HepG2 (cell line): ENCODE data around the gene CEBPA. TPM values are rescaled to one million over a fixed set of nuclear protein-coding genes. Genes with fewer than 3 reads are reported as not detected.

Source experiments
- BRD4 ChIP-seq: sonication (generic); formaldehyde crosslinking; IDR thresholded peaks from 2 replicates; pipeline ENCODE4 v1.4.0; 2020; ENCODE audit warnings: missing genetic modification reagents
- CAMTA2 ChIP-seq: sonication (generic); formaldehyde crosslinking; IDR thresholded peaks from 2 replicates; pipeline ENCODE4 v1.4.0; 2020; ENCODE audit warnings: mild to moderate bottlenecking, missing genetic modification reagents, borderline replicate concordance
- HHEX ChIP-seq: IDR thresholded peaks from 2 replicates; pipeline ENCODE4 v1.6.1; 2016; ENCODE audit warnings: control low read depth
- HNF1A ChIP-seq, 2 experiments: sonication (generic) in 1 of 2; formaldehyde crosslinking in 1 of 2; IDR thresholded peaks; 2 replicates each; pipeline versions ENCODE4 v1.4.0 to v1.6.1; 2016 to 2020; ENCODE audit warnings: borderline replicate concordance in 1 of 2, low read depth in 1 of 2, mild to moderate bottlenecking in 1 of 2, missing genetic modification reagents in 1 of 2
- MAFK ChIP-seq, 2 experiments: IDR thresholded peaks in 1 of 2; conservative IDR thresholded peaks in 1 of 2; 2 replicates each; pipeline ENCODE4 v1.6.1; 2011; ENCODE audit warnings: improper control_type of control experiment in 2 of 2, low read length in 2 of 2
- MNT ChIP-seq: fragments of 450-650 bp; IDR thresholded peaks from 2 replicates; pipeline ENCODE4 v1.6.1; 2016
- SMARCE1 ChIP-seq: fragments of 450-650 bp; IDR thresholded peaks from 2 replicates; pipeline ENCODE4 v1.6.1; 2017; ENCODE audit warnings: borderline replicate concordance
- SP5 ChIP-seq: IDR thresholded peaks from 2 replicates; pipeline ENCODE4 v1.6.1; 2016; ENCODE audit warnings: low read depth, borderline replicate concordance
- ZNF142 ChIP-seq: sonication (generic); formaldehyde crosslinking; IDR thresholded peaks from 2 replicates; pipeline ENCODE4 v1.4.0; 2020; ENCODE audit warnings: missing genetic modification reagents
- ZNF274 ChIP-seq: sonication (generic); formaldehyde crosslinking; IDR thresholded peaks from 2 replicates; pipeline ENCODE4 v1.5.1; 2020; ENCODE audit warnings: mild to moderate bottlenecking, missing genetic modification reagents
- ZNF614 ChIP-seq: IDR thresholded peaks from 2 replicates; pipeline ENCODE4 v1.6.1; 2018; ENCODE audit warnings: missing biosample characterization, missing genetic modification reagents, inconsistent platforms, borderline replicate concordance
- ZNF790 ChIP-seq: sonication (generic); formaldehyde crosslinking; IDR thresholded peaks from 2 replicates; pipeline ENCODE4 v1.8.0; 2022; ENCODE audit warnings: missing genetic modification reagents, mild to moderate bottlenecking, borderline replicate concordance
- polyA plus RNA-seq, 8 experiments: library from polyadenylated mRNA; depleted of rRNA in 3 of 8; stranded (reverse) in 7 of 8; unstranded in 1 of 8; fragments of >200 nt; fragmentation: Illumina TruSeq in 4 of 8; extraction: Trizol in 4 of 8; gene quantifications; 2 replicates each; pipeline versions ENCODE4 v1.2.1 to v1.2.3, GENCODE V29; 2011 to 2016; ENCODE audit warnings: low read depth in 4 of 8, missing spikeins in 1 of 8, mixed read lengths in 1 of 8; ENCODE audit not compliant: insufficient read depth in 1 of 8
- total RNA-seq, 5 experiments: library from RNA; depleted of rRNA; stranded (reverse); fragments of >200 nt; fragmentation: Illumina TruSeq; extraction: Trizol; gene quantifications; 2 replicates each; pipeline ENCODE4 v1.2.3, GENCODE V29; 2016; ENCODE audit warnings: low read depth in 1 of 5

Gene CEBPA
- total and polyA plus RNA-seq, 2 of the 13 experiments (the other 11 are each of a cell fraction or from before 2014, with no cell fraction given) = 24.8 to 103 TPM

- no peak for TF ChIP-seq ZNF614
- TF ChIP-seq SMARCE1 = no peak
- TF ChIP-seq HHEX (CRISPR knock-in tag) = no peak
- no peak for TF ChIP-seq CAMTA2 (CRISPR knock-in tag)
- TF ChIP-seq SP5 (CRISPR knock-in tag) = no peak
- no peak for TF ChIP-seq ZNF790 (CRISPR knock-in tag)
- no peak for TF ChIP-seq ZNF142 (CRISPR knock-in tag)
- no peak for TF ChIP-seq BRD4 (CRISPR knock-in tag)
- no peak for TF ChIP-seq ZNF274 (CRISPR knock-in tag)
- no peak for TF ChIP-seq HNF1A (IDR thresholded peaks at IDR 0.05; ENCODE audit: low read depth)
- no peak for TF ChIP-seq HNF1A (CRISPR knock-in tag; IDR thresholded peaks at IDR 0.05; ENCODE audit: borderline replicate concordance)
- no peak for TF ChIP-seq MNT
- TF ChIP-seq MAFK (conservative IDR thresholded peaks at IDR 0.05 in 1 of 2, IDR thresholded peaks at IDR 0.05 in 1 of 2; ENCODE audit: low read length in 2 of 2) = no peak
Measured at GRCh38 chr19:33252971-33253370, 49.4 kb downstream of the CEBPA start (continued).
